ENCODE data around the gene HSPA4L. TPM values are rescaled to one million over a fixed set of nuclear protein-coding genes. Genes with fewer than 3 reads are reported as not detected.

The HSPA4L gene
- total RNA-seq, 1 experiment from 2014 or later: 68.9 TPM

DNA sequence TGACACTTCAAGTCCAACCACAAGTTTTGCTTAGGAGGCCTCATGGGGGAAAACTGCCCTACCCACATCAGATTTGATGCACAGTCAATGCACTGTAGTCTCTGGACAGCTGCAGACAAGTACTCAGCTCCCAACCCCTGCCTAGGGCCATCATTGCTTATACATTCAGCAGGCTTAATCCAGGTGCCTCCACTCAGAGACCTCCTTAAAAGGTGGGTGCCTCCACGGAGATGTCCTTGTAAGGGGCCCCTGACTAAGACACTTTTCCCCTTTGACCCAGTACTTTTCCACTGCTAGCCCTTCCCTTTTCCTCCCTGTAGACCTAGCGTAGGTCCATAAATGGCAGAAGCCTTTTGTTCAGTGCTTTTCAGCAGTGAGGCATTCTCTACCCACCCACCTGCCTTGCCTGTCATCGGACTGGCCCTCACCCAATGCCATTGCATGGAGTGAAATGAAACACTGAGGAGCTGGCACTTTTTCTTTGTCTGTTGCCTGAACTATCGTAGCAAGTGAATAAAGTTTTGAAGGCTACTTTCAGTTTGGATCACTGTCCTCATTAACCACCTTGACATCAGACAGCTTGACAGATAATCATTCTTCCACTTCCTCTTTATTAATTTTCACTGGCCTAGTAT lies 74.8 kb downstream of the HSPA4L start:
- peak; percentile 63 for DNase-seq (ENCODE audit: unreplicated experiment)
- intact Hi-C loops (cut with micrococcal nuclease): no loop called here
- H3K36me3 Mint-ChIP-seq (ENCODE audit: insufficient read depth, unreplicated experiment): no peaks in the 10 kb centered on the region
- TF ChIP-seq, protein P1, sequence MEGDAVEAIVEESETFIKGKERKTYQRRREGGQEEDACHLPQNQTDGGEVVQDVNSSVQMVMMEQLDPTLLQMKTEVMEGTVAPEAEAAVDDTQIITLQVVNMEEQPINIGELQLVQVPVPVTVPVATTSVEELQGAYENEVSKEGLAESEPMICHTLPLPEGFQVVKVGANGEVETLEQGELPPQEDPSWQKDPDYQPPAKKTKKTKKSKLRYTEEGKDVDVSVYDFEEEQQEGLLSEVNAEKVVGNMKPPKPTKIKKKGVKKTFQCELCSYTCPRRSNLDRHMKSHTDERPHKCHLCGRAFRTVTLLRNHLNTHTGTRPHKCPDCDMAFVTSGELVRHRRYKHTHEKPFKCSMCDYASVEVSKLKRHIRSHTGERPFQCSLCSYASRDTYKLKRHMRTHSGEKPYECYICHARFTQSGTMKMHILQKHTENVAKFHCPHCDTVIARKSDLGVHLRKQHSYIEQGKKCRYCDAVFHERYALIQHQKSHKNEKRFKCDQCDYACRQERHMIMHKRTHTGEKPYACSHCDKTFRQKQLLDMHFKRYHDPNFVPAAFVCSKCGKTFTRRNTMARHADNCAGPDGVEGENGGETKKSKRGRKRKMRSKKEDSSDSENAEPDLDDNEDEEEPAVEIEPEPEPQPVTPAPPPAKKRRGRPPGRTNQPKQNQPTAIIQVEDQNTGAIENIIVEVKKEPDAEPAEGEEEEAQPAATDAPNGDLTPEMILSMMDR (IDR thresholded peaks at IDR 0.05; ENCODE audit: unreplicated experiment): no peak
- ChIA-PET CTCF (no interaction called here), POLR2A (interaction anchor here (0.9 kb wide), 1 partner anchor 23 kb away, joined by 4 read pairs; the partner anchor contains the start of gene PLK4)
- peaks cover 19% of the 10 kb centered on the region for H3K9me3 Mint-ChIP-seq (ENCODE audit: unreplicated experiment)
- BruUV-seq (replicated peaks): no TSS peak
- H3K4me3 Mint-ChIP-seq (ENCODE audit: unreplicated experiment): peak overlapping the region; percentile 33
- peak overlapping the region; percentile 31 for H3K27ac Mint-ChIP-seq (ENCODE audit: low read depth, unreplicated experiment)
- H3K27me3 Mint-ChIP-seq (ENCODE audit: insufficient read depth, unreplicated experiment): no peaks in the 10 kb centered on the region
- H3K4me1 Mint-ChIP-seq (ENCODE audit: insufficient read depth, unreplicated experiment): peaks cover 12% of the 10 kb centered on the region

DNA sequence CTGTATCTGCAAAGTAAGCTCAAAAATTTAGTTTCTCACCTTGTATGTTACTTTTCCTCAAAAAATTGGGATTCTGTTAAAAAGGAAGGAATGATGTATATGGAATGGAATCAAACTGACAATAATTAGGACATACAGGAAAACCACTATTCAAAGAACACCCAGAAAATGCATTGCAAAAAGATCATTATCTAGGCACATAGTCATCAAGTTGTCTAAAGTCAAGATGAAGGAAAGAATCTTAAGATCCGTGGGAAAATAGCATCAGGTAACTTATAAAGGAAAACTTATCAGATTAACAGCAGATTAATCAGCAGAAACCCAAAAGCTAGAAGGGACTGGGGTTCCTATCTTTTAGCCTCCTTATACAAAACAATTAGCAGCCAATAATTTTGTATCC lies 75.5 kb downstream of the HSPA4L start:
- Mint-ChIP-seq H3K27me3 (ENCODE audit: insufficient read depth, unreplicated experiment) (no peaks in the 10 kb centered on the region), H3K4me1 (ENCODE audit: insufficient read depth, unreplicated experiment) (peaks cover 12% of the 10 kb centered on the region), H3K36me3 (ENCODE audit: insufficient read depth, unreplicated experiment) (no peaks in the 10 kb centered on the region), H3K4me3 (ENCODE audit: unreplicated experiment) (no peak overlapping the region), H3K9me3 (ENCODE audit: unreplicated experiment) (peaks cover 24% of the 10 kb centered on the region), H3K27ac (ENCODE audit: low read depth, unreplicated experiment) (no peak overlapping the region)
- no peak for DNase-seq (ENCODE audit: unreplicated experiment)
- ChIA-PET POLR2A (no interaction called here), CTCF (no interaction called here)
- intact Hi-C loops (cut with micrococcal nuclease): no loop called here
- TF ChIP-seq, protein P1 (IDR thresholded peaks at IDR 0.05; ENCODE audit: unreplicated experiment): no peak
- BruUV-seq (replicated peaks): no TSS peak

DNA sequence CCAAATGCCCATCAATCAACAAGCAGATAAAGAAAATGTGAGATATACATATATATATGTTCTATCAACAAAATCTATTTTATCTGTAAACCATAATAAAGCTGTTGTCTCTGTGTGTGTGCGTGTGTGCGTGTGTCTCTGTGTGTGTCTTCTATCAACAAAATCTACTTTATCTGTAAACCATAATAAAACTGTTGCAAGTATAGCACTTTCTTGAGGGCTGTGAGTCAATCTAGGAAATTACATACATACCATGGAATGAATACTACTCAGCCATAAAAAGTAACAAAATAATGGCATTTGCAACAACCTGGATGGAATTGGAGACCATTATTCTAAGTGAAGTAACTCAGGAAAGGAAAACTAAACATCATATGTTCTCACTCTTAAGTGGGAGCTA lies 86.1 kb downstream of the HSPA4L start:
- no peaks in the 10 kb centered on the region for H3K36me3 Mint-ChIP-seq (ENCODE audit: insufficient read depth, unreplicated experiment)
- TF ChIP-seq, protein P1 (IDR thresholded peaks at IDR 0.05; ENCODE audit: unreplicated experiment): no peak
- no peaks in the 10 kb centered on the region for H3K27me3 Mint-ChIP-seq (ENCODE audit: insufficient read depth, unreplicated experiment)
- BruUV-seq (replicated peaks): no TSS peak
- peaks cover 23% of the 10 kb centered on the region for H3K4me1 Mint-ChIP-seq (ENCODE audit: insufficient read depth, unreplicated experiment)
- intact Hi-C loops (cut with micrococcal nuclease): no loop called here
- CTCF ChIA-PET: no interaction called here
- no peak overlapping the region for H3K27ac Mint-ChIP-seq (ENCODE audit: low read depth, unreplicated experiment)
- no peak for DNase-seq (ENCODE audit: unreplicated experiment)
- POLR2A ChIA-PET: interaction anchor here (0.9 kb wide), 1 partner anchor 13 kb away, joined by 6 read pairs; the partner anchor contains the start of gene PLK4
- H3K4me3 Mint-ChIP-seq (ENCODE audit: unreplicated experiment): no peak overlapping the region
- no peaks in the 10 kb centered on the region for H3K9me3 Mint-ChIP-seq (ENCODE audit: unreplicated experiment)

DNA sequence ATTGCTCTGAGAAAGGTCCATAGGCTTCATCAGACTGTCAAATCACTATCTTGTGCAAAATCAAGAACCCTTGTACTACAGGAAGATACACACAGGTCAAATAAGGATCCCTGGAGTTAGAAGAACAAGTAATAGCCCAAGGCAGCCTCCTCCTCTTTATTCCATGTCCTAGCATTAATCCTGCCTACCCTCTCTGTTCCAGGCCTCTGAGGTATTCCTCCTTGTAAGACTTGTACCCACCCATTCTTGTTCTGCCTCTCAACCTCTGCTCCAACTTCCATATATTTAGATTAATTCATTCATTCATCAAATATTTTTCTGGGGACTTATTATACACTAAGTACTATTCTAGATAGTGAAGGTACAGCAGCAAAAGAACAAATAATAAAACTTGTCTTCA lies 88.2 kb downstream of the HSPA4L start:
- DNase-seq (ENCODE audit: unreplicated experiment): no peak

More for the DNA sequence above, 88.2 kb downstream of the HSPA4L start:
- Mint-ChIP-seq H3K27me3 (ENCODE audit: insufficient read depth, unreplicated experiment) (no peaks in the 10 kb centered on the region), H3K4me1 (ENCODE audit: insufficient read depth, unreplicated experiment) (peaks cover 23% of the 10 kb centered on the region), H3K9me3 (ENCODE audit: unreplicated experiment) (no peaks in the 10 kb centered on the region), H3K36me3 (ENCODE audit: insufficient read depth, unreplicated experiment) (peaks cover 5% of the 10 kb centered on the region), H3K27ac (ENCODE audit: low read depth, unreplicated experiment) (peak overlapping the region; percentile 24), H3K4me3 (ENCODE audit: unreplicated experiment) (no peak overlapping the region)
- TF ChIP-seq, protein P1 (IDR thresholded peaks at IDR 0.05; ENCODE audit: unreplicated experiment): no peak
- POLR2A ChIA-PET: interaction anchor here (0.7 to 1.5 kb wide), 5 partner anchors 11 to 95 kb away, joined by 3 to 6 read pairs (median 3); partner anchors contain the start of genes ABHD18 and PLK4
- CTCF ChIA-PET: no interaction called here
- BruUV-seq (replicated peaks): no TSS peak
- intact Hi-C loops (cut with micrococcal nuclease): no loop called here
